Retina (tissue), 1 donor: ENCODE data around the gene TRAPPC8.
"Not testable (repeated sequence)": the region's sequence is repeated elsewhere in the genome, so short reads cannot be mapped to it uniquely, and the experiment has no call there.

Experiments
- DNase-seq: peaks from one replicate; pipeline ENCODE4 v3.0.0-alpha.2; 2016

The TRAPPC8 gene

DNA sequence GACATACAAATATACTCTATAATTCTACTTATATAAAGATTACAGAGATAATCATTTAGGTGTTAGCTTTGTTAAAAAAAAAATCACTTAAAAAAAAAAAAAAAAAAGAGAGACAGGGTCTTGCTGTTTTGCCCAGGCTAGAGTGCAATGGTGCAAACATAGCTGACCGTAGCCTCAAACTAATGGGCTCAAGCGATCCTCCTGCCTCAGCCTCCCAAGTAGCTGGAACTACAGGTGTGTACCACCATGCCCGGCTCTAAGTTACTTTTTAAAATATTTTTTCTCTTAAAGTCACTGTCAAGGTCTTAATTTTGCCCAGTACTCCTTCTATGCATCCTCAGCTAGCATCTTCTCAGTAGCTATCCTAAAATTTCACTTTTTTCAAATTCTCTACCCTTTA is 105.0 kb downstream of the TRAPPC8 start:
- no peak for DNase-seq

DNA sequence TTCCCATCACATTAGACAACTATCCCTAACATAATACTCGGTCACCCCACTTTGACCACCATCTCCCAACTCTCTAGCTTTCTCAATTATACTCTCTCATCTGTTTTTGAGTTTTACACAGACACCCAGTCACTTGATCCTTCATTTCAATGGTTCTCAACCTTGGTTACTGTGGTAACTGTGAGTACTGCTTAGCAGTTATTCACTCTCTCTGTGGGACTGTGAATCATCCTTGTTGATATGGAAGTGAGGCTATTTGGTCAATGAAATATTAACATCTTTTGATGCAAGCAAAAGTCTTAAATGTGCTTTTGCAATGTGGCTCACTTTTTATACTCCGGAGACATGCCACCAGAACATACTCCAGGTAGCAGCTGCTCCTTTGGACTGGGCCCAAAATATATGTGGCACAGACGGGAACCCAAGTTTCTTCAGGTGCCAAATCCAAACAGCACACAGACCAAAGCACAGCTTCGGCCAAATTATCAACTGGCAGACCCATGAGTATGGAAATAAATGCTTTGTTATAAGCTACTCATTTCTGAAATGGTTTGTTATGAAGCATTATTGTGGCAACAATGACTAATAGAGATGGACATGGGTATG is 107.3 kb downstream of the TRAPPC8 start:
- DNase-seq = no peak

DNA sequence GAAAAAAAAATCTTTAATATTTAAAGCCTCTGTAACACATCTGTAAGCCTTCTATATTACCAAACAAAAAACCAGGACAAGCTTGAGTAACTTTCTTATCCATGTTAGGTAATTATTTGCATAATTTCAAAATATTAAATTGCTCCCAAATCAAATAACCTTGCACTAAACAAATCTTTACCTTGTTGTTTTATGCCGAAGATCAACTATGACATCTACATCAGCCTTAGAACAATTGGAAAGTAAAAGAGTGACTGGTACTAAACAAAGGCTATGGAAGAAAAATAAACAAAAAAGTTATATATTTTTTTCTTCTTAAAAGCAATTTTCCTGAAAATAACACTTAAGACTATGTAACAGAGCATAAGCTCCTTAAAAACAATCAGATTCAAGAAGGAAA is 111.0 kb downstream of the TRAPPC8 start:
- no peak for DNase-seq

DNA sequence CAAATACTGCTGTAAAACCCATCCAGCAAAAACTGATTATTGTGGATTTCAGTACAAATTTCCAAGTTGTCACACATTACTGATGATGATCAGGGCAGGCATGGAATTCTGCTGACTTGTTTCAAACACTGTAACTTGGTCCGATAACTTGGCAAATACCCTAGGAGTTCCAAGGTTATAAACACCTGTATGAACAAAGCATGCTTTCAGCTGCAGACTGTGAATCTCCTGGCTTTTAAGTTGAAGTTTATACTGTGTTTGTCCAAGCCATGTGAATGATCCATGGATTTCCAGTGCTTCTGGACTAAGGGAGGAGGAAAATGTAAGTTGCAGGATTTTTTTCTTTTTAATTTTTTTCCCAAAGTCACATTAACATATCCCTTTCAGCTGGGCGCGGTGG is 112.2 kb downstream of the TRAPPC8 start:
- DNase-seq = no peak

DNA sequence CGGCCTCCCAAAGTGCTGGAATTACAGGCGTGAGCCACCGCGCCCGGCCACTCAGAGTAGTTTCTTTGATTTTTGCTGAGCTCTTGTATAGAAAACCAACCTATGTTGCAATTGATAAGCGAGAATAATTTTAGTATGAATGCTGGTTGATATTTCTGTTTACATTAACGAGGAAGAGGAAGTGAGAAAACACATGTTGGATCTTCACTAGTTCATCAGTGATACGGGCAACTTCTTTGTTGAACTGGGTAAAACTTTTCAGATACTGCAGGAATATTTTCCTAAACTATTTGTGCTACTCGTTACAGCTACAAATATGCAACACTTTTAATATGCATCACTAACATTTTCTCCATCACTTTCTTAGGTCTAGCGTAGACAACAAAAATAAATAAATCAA is 114.3 kb downstream of the TRAPPC8 start:
- no peak for DNase-seq

DNA sequence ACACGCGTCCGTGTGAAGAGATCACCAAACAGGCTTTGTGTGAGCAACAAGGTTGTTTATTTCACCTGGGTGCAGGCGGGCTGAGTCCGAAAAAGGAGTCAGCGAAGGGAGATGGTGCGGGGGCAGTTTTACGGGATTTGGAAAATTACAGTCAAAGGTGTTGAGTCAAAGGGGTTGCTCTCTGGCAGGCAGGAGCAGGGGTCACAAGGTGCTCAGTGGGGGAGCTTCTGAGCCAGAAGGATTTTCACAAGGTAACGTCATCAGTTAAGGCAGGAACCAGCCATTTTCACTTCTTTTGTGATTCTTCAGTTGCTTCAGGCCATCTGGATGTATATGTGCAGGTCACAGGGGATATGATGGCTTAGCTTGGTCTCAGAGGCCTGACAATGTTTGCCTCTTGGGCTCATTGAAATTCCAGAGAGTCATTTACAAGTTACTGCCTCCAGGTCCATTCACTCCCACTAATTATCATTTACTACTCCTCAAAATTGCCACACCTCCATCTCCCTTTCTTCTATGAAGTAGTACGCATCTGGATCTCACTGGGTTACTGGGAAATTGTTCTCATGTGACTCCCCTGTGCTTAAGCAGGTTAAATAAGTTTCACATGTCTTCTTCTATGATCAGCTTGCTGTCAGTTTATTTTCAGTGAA is 116.1 kb downstream of the TRAPPC8 start:
- DNase-seq = not testable (repeated sequence)

DNA sequence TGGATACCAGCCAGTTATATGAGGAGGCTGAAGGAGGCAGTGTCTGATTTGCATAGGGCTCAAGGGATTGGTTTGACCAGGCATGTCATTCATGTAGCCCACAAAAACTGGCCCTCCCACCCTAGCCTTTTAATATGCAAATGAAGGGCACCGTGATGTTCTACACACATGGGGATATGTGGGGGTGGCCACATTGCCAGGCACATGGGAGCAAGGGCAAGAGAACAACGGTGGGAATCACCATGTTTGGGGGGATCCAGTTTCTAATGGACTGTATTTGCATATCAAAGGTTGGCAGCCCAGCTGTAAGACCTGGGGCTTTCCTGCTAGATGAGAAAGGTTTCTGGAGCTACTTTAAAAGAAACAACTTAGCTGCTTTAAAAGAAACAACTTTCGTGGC is 117.2 kb downstream of the TRAPPC8 start:
- no peak for DNase-seq

DNA sequence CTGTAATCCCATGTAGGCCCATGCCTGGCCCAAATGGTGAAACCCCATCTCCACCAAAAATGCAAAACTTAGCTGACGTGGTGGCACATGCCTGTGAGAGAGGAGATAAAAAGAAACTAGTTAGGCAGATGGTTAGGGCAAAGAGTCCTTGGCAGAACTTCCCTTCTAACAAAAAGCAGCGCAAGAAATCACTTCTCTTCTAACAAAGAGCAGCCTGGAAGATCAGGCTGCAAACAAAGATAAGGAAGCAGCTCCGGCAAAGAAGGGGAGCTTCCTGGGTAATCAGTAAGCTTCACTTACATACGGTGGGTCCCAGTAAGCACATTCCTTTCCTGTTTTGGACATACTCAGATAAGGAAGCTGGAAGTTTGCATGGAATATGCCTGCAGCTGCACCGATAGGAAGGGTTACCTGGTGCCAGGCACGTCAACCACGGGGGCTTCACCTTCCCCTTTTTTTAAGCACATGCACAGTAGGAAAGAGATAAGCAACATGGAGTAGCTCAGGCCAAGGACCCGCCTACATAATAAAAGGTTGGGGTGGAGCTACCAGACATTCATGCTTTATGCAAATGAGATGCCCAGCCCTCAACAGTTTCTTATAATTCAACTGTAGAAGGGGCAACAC is 121.3 kb downstream of the TRAPPC8 start:
- DNase-seq = no peak

DNA sequence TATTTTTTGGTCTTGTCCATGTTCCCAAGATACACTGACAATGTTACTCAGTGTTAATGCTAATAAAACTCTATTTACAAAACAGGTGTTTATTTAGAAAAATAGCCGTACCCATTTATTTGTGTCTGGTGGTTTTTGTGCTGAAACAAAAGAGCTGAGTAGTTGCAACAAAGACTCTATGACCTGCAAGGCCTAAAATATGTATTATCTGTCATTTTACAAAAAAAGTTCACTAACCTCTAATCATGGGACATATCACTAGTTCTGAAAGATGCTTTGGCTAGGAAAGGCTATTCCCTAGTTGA is 123.1 kb downstream of the TRAPPC8 start:
- DNase-seq = no peak

DNA sequence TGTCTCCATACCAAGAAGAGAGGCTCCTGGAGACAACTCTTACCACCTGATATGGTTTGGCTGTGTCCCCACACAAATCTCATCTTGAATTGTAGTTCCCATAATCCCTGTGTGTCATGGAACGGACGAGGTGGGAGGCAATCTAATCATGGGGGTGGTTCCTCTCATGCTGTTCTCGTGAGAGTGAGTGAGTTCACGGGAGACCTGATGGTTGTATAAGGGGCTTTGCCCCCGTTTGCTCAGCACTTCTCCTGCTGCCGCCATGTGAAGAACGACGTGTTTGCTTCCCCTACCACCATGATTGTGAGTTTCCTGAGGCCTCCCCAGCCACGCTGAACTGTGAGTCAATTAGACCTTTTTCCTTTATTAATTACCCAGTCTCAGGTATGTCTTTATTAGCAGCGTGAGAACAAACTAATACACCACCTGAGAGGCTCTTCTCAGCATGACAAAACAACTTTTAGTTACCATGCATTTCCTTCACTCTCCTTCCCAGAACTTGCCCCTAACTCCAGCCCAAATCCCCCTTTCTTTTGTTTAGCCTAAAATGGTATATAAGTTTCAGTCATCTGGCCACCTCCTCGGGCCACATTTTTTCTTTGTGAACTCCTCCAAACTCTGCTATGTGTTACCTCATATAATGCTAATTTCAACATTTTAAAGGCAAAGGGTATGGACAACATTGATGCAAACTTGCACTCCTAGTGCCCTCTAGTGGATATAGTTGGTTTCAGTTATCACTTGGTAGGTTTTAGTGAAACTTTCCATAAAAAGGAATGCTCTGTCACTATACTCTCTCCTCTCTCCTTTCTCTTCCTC is 123.6 kb downstream of the TRAPPC8 start:
- DNase-seq = peak; percentile 49

DNA sequence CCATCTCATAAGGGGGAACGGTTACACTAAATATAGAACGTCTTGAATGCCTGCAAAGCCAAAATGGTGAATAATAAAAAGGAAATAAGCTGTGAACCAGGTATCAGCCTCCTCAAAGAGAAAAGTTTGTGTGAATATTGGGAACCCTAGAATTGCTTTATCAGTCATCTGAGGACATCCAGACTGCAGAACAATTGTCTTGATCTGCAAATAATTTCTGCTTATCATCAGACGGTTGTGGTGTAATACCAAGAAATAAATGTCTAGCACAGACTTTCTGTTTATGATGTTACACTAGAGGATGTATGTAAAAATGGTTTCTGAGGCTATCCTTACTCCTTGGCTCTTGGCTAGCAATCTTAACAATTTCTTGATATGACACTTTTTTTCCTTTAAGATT is 128.8 kb downstream of the TRAPPC8 start:
- no peak for DNase-seq

DNA sequence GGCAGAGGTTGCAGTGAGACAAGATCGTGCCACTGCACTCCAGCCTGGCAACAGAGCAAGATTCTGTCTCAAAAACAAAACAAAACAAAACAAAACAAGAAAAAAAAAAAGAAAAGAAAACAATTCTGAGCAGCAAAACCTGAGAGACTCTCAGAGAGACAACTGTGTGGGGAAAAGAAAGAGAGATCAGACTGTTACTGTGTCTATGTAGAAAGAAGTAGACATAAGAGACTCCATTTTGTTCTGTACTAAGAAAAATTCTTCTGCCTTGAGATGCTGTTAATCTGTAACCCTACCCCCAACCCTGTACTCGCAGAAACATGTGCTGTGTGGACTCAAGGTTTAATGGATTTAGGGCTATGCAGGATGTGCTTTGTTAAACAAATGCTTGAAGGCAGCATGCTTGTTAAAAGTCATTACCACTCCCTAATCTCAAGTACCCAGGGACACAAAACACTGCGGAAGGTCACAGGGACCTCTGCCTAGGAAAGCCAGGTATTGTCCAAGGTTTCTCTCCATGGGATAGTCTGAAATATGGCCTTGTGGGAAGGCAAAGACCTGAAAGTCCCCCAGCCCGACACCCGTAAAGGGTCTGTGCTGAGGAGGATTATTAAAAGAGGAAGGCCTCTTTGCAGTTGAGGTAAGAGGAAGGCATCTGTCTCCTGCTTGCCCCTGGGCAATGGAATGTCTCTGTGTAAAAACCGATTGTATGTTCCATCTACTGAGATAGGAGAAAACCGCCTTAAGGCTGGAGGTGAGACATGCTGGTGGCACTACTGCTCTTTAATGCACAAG is 132.4 kb downstream of the TRAPPC8 start:
- not testable (repeated sequence) for DNase-seq

DNA sequence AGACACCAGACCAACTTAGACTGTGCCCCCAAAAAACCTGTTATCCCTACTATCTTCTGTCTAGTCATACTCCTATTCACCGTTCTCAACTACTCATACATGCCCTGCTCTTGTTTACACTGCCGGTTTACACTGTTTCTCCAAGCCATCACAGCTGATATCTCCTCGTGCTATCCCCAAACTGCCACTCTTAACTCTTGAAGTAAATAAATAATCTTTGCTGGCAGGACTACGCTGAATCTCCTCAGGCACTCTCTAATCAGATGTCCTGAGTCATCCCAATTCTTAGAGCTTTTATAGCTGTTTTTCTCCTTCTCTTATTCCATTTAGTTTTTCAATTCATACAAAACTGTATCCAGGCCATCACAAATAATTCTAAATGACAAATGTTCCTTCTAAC is 133.9 kb downstream of the TRAPPC8 start:
- not testable (repeated sequence) for DNase-seq

DNA sequence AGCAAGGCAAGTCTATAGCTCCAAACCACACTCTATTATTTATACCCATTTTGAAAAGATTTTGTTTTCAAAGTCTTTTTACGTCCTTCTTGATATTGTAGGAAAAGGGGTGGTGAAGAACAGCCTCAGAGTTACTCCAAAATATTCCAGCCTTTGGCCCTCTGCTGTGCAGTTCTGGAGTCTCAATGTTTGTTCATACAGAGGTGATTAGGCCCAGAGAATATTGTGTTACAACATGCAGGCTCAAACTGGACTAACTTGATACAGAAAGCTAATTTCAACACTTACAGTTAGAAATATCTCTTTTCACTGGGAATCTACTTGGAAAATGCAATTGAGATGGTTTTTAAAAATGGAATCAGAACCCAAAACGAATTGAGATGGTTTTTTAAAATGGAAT is 141.8 kb downstream of the TRAPPC8 start:
- no peak for DNase-seq

DNA sequence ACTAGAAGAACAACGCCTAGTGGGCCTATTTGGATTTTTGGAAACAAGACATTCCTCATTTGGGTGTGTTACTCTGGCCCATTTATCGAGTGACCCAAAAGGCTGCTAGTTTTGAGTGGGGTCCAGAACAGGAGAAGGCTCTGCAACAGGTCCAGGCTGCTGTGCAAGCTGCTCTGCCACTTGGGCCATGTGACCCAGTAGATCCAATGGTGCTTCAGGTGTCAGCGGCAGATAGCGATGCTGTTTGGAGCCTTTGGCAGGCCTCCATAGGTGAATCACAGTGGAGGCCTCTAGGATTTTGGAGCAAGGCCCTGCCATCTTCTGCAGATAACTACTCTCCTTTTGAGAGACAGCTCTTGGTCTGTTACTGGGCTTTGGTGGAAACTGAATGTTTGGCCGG is 143.7 kb downstream of the TRAPPC8 start:
- not testable (repeated sequence) for DNase-seq

DNA sequence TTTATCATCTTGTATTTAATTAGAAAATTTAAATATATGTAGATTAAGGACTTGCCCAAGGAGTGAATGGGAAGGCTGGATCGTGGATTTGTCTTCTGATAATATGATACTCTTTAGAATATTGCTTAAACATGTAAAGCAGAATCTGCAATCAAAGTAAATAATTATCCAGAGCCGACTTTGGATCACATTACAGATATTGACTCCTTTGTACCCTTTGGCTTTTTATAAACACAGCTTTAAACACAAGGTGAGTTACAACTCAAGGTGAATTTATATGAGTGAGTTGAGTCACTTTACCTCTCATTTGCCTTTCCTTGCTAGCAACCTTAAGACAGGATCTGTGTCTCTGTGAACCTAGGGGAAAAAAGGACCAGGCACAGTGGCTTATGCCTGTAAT is 144.5 kb downstream of the TRAPPC8 start:
- DNase-seq = no peak

DNA sequence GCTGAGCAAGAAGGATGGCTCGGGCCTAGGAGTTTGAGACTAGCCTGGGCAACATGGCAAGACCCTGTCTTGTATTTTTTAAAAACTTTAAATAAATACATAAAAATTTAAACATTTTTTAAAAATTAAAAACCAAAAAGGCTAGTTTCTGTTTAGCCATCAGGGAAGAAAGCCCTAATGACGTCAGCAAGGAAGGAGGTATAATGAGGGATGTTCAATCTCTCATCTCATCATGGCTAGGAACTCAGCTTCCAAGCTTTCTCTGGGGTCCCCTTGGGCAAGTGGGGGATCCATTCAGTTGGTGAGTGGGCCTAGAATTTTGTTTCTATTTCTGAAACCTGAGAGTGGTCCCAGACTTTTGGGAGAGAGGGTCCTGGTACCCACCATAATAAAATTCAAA is 147.2 kb downstream of the TRAPPC8 start:
- no peak for DNase-seq

DNA sequence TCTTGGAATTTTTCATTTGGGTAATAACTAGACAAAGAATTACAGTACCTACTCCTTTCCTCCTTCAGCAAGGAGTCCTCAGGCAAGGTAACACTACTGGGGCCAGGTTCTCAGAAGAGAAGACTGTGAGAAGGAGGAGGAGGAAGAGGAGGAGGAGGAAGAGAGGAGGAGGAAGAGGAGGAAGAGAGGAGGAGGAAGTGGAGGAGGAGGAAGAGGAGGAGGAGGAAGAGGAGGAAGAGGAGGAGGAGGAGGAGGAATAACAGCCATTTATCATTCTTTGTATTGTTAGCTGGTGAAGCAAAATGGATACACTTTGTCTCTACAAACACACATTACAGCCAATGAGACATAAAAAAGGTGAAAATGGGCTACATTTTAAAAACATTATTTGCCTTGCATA is 149.4 kb downstream of the TRAPPC8 start:
- DNase-seq = no peak

DNA sequence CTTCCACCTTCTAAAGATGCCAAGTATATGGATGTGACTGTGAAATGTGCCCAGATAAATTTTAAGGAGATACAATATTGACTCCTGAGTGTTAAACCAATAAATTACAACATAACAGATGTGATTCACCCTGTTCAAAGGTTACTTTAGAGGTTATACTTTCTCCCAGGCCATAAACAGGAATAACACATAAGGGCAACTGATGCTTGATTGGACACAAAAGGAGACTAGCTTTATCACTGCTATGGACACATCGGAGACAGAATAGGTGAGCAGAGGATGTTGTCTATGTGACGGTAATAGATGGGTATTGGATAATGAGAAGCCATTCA is 150.4 kb downstream of the TRAPPC8 start:
- no peak for DNase-seq

DNA sequence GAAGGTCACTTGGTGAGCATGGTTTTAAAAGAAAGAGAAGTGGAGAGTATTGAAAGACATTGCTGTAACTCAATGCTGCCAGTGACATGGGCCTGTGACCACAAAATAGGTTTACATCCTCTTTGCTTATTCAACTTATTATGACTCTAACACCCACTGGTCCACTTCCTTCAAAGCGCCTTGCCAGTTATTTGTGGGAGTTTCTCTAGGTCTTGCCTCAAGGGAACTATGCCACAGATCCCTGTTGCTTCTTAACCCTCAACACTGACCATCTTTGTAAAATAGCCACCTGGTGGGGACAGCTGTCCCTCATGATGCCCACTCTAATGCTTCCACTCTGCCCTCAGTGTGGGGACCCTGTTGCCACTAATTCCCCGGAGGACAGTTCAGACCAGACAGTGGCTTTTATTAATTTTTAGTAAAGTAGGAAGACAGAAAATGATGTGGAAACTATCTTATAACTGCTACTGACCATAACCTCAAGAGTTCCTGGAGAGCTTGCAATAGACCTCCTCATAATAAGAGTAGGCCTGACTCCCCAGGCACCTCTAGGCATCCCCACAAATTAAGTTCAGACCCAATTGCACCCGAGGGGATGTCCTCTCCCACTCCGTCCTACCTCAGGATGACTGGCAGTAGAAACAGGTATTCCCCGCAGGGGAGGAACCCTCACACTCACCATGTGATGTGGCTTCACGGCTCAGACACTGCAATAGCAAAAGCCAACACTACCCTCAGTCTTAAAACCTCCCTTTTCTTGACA is 150.9 kb downstream of the TRAPPC8 start:
- DNase-seq = no peak

DNA sequence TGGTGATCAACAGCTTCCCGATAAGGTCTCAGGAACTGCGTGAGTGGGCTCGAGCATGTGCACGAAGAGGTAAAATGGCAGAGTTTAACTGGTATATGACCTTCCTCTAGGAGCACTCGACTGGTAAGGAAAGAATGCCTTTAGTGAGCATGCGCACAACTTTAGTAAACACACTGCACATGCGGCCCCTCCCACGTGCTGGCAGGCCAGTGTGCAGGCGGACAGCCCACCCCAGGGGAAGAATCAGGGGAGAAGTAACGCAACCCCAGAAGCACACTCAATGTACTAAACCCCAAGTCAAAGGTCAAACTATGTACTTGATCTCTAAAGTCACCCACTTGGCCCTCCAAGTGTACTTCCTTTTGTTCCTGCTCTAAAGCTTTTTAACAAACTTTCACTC is 153.5 kb downstream of the TRAPPC8 start:
- no peak for DNase-seq

DNA sequence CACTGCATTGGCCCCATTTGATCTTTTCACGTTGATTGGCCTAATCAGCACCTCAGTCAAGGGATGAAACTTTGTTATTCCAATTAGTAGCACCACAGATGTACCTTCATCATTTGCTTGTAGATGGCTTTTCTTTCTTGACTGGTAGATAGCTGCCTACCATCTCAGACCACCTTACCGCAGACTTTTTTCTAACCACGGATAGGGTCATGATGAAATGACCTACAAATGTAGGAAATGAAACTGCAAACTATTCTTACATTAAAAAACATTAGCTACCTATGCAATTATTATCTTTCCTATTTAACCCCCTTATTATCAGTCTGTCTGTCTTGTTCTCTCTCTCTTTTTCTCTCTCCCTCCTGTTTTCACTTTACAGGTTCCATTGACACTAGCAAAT is 159.9 kb downstream of the TRAPPC8 start:
- no peak for DNase-seq
